Measurements from ENCODE around the gene CCIN.

CCIN gene

DNA sequence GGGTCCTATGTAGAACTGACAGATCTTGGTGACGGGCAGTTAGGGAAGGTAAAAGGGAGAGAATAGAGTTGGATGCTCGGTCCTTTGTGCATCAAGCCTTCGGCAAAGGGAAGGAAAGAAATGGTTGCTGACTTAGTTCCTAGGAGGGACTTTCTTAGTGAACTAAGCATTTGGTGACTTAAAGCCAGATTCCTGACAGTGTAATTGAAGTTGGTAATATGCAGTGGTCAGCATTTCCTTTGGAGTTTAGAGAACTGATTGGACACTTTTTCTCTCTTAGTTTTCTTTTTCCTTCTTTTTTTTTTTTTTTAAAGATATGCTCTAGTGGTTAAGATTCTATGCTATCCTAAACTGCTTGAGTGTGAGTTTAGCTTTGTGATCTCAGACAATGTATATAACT lies 23.8 kb downstream of the CCIN start:
- no peak for DNase-seq

DNA sequence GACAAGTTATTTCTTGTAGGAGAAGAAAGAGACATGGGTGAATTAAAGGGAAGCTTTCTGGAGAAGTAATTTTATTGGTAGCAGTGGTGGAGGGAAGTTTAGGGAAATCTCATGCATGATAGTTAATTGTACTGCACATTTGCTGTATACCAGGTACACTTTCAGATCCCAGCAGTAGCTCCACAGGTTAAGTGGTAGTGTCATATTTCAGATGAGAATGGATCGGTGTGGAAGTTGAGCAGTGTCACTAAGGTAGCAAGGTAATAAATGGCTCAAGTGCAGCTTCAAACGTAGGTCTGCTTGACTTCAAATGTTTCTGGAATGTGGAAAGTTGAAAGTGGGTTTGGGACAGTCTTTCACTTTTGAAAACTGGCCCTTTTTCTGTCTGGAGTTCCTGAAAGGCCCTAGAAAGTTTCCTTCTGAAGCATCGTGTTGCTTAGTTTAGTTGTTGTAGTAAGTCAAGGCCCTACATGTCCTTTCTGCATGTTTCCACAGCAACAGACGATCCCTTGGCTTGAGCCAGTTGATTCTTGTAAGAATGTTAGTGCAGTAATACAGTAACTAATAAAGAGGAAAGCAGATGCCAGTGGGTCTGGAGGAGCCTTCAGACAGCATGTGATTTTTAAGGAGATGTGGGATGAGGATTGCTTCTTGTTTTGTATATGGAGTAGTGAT lies 25.3 kb downstream of the CCIN start:
- DNase-seq: no peak

DNA sequence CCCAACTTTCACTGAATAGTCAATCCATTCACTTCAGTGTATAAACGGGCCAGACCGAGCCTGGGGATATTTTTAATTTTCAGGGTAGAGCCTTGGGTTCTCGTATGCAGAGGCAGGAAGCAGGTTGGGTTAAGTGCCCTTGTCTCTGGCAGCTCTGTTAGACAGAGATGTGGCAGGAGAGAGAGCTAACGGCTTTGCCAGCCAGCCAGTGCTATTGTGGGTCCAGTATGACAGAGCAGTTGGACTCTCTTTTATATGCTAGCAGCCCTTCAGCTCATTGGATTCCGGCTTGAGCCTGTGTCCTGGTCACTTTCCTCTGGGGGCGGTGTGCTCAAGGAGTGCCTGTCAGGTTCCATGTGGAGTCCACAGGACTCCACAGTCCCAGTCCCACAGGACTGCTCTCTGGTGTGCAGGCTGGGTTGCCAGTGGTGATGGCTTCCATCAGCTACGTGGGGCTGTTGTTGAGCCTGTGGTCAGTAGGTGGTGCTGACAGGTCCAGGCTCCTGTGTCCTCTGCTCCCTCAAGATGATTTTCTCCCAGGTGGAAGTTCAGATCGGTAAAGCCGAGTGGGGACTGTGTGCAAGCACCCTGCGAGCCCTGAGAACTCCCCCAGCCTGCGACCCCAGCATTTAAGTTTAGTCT lies 35.8 kb downstream of the CCIN start:
- no peak for DNase-seq

DNA sequence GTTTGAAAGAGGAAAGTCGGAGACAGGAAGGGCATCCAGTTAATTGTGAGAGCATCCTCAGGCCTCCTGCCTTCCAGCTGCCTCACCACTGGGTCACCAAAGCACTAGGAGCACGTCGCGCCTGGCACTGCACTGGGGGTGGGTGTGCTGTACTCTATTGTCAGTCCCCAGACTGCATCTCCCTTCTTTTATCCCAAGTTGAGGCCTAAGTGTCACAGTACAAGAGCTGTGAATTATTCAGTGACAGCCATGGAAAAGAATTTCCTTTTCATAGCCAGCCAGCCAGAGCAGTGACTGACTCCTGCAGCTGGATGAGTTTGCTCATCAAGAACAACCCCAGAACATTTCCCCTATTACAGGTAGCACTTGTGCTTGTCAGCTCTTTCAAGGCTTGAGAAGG lies 37.8 kb downstream of the CCIN start:
- no peak for DNase-seq

DNA sequence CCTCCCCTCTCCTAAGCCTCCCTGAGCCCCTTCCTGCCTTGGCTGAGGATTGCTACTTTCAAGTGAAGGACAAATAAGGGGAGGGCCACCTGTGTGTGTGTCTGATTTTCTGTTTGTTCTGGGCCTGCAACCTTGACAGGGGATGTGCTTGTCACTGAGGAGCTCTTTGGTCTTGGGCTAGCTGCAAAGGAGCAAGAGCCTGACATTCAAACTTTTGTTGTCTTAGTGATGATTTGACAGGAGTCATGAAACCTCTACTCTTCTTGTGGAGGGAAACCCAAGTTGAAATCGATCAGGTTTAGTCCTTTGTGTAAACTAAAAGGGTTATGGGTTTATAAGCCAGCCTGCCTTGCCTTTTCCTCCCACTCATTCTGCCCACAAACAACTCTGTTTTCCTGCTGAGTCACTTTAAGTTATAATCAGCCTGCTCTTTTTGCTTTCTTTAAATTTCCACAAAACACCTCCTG lies 38.4 kb downstream of the CCIN start:
- DNase-seq: no peak

DNA sequence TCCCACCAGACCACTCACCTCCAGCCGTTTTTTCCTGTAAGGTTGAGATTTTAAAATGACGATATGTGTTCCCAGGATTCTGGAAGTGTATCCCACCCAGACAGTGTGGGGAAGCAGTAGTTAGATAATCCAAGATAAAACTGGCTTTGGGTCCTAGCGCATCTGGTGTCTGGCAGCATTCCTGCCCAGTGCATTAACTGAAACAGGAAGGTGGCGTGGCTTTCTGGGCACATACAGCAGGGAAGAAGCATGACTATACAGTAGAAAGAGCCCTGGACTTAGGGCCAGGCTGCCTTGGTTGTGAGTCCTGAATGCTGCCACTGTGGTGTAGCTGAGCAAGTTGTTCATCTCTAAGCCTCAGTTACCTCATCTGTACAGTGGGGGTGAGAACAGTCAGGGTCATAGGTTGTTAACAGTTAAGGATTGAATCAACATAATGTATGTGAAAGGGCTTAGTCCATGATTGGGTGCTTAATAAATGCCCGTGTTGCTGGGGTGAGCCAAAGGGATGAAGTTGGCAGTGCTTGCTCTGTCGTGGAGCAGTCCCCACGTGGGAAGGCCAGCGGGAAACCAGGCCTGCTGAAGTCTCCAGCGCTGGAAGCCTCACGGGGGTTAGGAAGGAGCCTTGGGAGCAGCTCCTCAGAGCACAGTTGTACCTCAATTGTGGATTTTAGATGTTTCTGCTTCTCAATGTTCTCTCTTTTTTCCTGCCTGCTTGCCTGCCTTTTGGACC lies 39.5 kb downstream of the CCIN start:
- no peak for DNase-seq

DNA sequence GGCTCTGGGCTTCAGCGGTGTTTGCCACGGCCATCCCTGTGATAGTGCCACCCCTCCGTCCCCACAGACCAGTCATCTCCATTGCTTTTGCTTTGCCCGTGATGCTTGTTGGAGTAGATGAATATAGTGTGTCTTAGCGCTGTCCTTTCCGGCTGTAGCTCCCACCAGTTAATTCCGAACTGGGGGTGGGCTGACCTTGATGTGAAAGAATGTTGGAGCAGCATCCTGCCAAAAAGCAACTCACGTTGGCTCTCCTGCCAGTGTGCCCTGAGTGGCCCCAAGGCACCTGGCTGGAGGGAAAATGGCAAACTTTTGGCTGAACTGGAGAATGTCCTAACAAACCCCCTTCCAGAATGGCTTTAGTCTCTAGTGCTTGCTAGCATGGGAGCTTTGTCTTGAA lies 41.5 kb downstream of the CCIN start:
- no peak for DNase-seq

DNA sequence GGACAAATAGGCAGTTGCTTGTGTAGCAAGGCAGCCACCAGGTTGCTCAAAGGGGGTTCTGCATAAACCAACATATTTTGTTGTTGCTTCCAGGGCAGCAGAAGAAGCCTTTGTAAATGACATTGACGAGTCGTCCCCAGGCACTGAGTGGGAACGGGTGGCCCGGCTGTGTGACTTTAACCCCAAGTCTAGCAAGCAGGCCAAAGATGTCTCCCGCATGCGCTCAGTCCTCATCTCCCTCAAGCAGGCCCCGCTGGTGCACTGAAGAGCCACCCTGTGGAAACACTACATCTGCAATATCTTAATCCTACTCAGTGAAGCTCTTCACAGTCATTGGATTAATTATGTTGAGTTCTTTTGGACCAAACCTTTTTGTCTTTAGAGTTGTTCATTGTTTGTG lies 42.3 kb downstream of the CCIN start:
- no peak for DNase-seq

DNA sequence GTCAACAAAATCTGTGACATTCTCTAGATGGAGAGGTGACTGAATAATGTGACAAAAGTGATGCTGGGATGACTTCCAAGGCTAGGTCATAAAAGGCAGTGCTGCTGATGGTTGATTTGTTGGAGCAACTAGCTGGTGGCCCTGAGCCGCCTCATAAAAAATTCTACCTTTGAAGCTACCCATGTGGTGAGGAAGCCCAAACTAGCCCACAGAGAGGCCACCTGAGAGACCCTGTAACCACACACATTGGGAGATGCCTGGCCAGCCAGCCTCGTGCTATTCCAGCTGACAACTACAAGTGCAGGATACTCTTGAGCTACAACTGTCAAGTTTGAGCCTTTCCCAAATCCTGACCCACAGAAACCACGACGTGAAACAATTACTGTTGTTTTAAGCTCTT lies 44.2 kb downstream of the CCIN start:
- DNase-seq: no peak

DNA sequence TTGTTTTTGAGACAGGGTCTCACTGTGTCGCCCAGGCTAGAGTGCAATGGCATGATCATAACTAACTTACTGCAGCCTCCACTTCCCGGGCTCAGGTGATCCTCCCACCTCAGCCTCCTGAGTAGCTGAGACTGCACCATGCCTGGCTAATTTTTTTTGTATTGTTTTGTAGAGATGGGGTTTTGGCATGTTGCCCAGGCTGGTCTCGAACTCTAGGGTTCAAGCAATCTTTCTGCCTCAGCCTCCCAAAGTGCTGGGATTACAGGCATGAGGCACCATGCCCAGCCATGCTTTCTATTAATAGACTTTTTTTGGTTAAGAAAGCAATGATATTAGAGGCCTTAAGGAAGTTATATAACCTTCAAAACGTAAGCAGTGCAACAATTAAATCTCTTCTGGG lies 44.8 kb downstream of the CCIN start:
- no peak for DNase-seq

DNA sequence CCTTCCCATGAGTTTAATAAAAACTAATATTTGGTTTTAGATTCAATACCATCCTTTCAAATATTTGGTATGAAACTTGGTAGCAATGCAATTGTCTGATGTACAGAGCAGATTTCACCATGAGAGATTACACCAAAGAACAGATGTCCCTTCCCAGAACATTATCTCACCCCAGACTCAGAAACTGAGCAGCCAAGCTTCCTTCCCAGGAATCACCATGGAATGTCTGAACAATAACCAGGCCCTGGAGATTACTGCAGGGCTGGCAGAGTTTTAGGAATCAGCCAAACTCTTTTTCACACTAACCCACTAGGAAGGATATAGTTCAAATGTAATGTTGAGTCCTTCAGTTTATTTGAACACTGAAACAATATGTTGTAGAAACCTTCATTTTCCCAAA lies 45.4 kb downstream of the CCIN start:
- no peak for DNase-seq

DNA sequence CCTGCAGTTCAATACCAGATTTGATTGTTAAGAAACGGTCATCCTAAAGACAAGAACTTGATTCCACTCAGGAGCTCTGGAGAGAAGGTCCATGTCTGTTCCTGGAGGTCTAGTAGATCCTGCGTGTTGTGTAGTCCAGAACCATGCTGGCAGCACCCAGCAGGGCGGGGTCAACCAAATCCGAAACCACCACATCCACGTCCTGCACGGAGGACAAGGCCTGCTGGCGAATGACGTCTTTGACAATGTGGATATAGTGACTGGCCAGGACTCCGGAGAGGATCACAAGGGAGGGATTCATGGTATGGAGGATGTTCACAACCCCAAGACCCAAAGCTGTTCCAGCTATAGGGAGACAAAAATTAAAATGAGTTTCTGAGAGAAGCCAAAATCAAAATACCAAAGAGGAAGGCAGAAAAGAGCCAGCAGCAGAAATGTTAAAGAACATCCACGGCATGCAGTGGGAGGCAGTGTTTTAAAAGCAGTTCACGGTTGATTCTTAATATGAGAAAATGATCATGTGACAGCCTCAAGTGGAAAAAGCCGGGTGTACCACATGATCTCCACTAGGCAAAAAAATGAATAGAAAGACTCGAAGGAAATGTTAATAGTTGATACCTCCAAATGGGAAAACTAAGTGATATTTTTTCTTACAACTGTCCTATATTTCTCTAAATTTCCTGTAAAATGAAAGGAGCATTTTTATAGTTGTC lies 48.2 kb downstream of the CCIN start:
- no peak for DNase-seq

DNA sequence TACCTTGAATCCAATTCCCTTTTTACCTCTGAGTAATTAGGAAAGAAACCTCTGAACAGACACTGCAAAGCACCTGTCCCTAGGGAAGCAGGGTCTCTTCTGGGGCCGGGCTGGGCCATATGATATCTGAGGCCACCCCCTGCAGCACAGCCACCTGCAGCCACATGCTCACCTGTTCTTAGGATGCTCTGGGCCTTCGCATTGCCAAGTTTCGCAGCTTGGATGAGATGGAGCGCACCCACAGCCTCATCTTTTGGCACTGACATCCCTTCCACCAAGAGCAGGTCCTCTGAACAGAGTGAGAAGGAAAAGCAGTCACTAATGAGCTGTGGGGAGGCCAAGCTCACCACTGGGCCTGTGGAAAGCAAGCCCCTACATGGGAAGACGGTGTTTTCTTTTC lies 48.8 kb downstream of the CCIN start:
- DNase-seq: no peak

DNA sequence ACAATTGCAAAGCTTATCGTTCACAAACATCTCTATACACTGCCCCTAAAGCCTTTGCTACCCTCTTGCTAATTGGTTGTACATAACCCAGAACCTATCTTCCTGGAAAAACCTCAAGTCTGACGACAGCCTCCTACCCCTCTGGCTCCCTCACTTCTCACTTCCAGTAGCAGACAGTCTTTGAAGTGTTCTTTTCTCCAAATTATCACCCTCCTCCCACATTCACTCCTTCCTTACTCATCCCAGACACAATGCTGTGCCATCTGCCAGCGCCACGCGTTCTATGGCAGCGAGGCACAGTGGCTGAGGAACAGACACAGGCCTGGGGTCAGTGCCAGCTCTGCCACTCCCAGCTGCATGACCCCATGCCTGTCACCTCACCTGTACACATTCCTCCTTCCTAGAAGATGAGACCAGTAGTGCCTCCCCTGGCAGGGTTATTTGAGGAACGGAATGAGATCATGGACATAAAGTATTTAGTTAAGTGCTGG lies 49.3 kb downstream of the CCIN start:
- DNase-seq: no peak

Measured in NCI-H187 (cell line).